ENCODE data around the gene MBD5. TPM values are rescaled to one million over a fixed set of nuclear protein-coding genes. Genes with fewer than 3 reads are reported as not detected.

MBD5 gene
- total RNA-seq, 2 donors from 2014 or later, result 34.7 to 40.9 TPM

- no peaks in the 10 kb centered on the region for H3K27me3 Mint-ChIP-seq (ENCODE audit: low read depth)
- no peak overlapping the region for H3K27ac Mint-ChIP-seq
- peaks cover 19 to 23% of the 10 kb centered on the region in 2 donors for H3K36me3 Mint-ChIP-seq (ENCODE audit: insufficient read depth in 2 of 2)
- ATAC-seq (replicated peaks in 1 of 2), result no peak
- no peak overlapping the region for H3K4me3 Mint-ChIP-seq
- no peak for DNase-seq
- peaks cover 16 to 22% of the 10 kb centered on the region in 2 donors for H3K9me3 Mint-ChIP-seq
- H3K4me1 Mint-ChIP-seq (ENCODE audit: low read depth), result no peaks in the 10 kb centered on the region
Measured at GRCh38 chr2:148255929-148256328, 235.0 kb downstream of the MBD5 start.

GRCh38 chr2:148257276-148257675 lies 236.4 kb downstream of the MBD5 start:
- DNase-seq (no peak), ATAC-seq (replicated peaks in 1 of 2) (no peak)
- Mint-ChIP-seq H3K4me3 (no peak overlapping the region), H3K27me3 (ENCODE audit: low read depth) (no peaks in the 10 kb centered on the region), H3K27ac (no peak overlapping the region), H3K36me3 (ENCODE audit: insufficient read depth in 2 of 2) (peaks cover 19 to 23% of the 10 kb centered on the region in 2 donors), H3K9me3 (peaks cover 16 to 22% of the 10 kb centered on the region in 2 donors), H3K4me1 (ENCODE audit: low read depth) (no peaks in the 10 kb centered on the region)

GRCh38 chr2:148258124-148258523 lies 237.2 kb downstream of the MBD5 start:
- Mint-ChIP-seq H3K9me3 (peaks cover 16 to 18% of the 10 kb centered on the region in 2 donors), H3K27ac (no peak overlapping the region), H3K4me1 (ENCODE audit: low read depth) (no peaks in the 10 kb centered on the region), H3K27me3 (ENCODE audit: low read depth) (no peaks in the 10 kb centered on the region), H3K4me3 (no peak overlapping the region), H3K36me3 (ENCODE audit: insufficient read depth in 2 of 2) (peaks cover 19% of the 10 kb centered on the region in 2 donors)
- no peak for DNase-seq
- no peak for ATAC-seq (replicated peaks in 1 of 2)

GRCh38 chr2:148259674-148260073 lies 238.8 kb downstream of the MBD5 start:
- Mint-ChIP-seq H3K27me3 (ENCODE audit: low read depth) (no peaks in the 10 kb centered on the region), H3K27ac (no peak overlapping the region), H3K9me3 (peaks cover 11 to 15% of the 10 kb centered on the region in 2 donors), H3K4me3 (no peak overlapping the region), H3K36me3 (ENCODE audit: insufficient read depth in 2 of 2) (peaks cover 11 to 13% of the 10 kb centered on the region in 2 donors), H3K4me1 (ENCODE audit: low read depth) (no peaks in the 10 kb centered on the region)
- no peak for DNase-seq
- ATAC-seq (replicated peaks in 1 of 2), result no peak

- Mint-ChIP-seq H3K4me1 (ENCODE audit: low read depth) (no peaks in the 10 kb centered on the region), H3K27ac (no peak overlapping the region), H3K27me3 (ENCODE audit: low read depth) (no peaks in the 10 kb centered on the region), H3K4me3 (no peak overlapping the region), H3K9me3 (peaks cover 9 to 10% of the 10 kb centered on the region in 2 donors), H3K36me3 (ENCODE audit: insufficient read depth in 2 of 2) (peaks cover 9 to 11% of the 10 kb centered on the region in 2 donors)
- ATAC-seq (replicated peaks in 1 of 2) (no peak), DNase-seq (no peak)
Measured at GRCh38 chr2:148263890-148264289, 243.0 kb downstream of the MBD5 start.

GRCh38 chr2:148273158-148273691 lies 252.3 kb downstream of the MBD5 start:
- no peaks in the 10 kb centered on the region for H3K4me1 Mint-ChIP-seq (ENCODE audit: low read depth)
- no peak overlapping the region for H3K4me3 Mint-ChIP-seq
- ATAC-seq (replicated peaks in 1 of 2), result no peak
- DNase-seq, result no peak
- H3K36me3 Mint-ChIP-seq (ENCODE audit: insufficient read depth in 2 of 2), result no peaks in the 10 kb centered on the region
- H3K9me3 Mint-ChIP-seq, result no peaks in the 10 kb centered on the region
- H3K27me3 Mint-ChIP-seq (ENCODE audit: low read depth), result no peaks in the 10 kb centered on the region
- no peak overlapping the region for H3K27ac Mint-ChIP-seq

GRCh38 chr2:148279216-148279615 lies 258.3 kb downstream of the MBD5 start:
- Mint-ChIP-seq H3K4me3 (no peak overlapping the region), H3K36me3 (ENCODE audit: insufficient read depth in 2 of 2) (no peaks in the 10 kb centered on the region), H3K27me3 (ENCODE audit: low read depth) (no peaks in the 10 kb centered on the region), H3K4me1 (ENCODE audit: low read depth) (peaks cover 3% of the 10 kb centered on the region), H3K27ac (no peak overlapping the region), H3K9me3 (no peaks in the 10 kb centered on the region)
- no peak for DNase-seq
- ATAC-seq (replicated peaks in 1 of 2), result no peak

- no peak overlapping the region for H3K27ac Mint-ChIP-seq
- no peak overlapping the region for H3K4me3 Mint-ChIP-seq
- DNase-seq, result no peak
- peaks cover 3% of the 10 kb centered on the region for H3K4me1 Mint-ChIP-seq (ENCODE audit: low read depth)
- ATAC-seq (replicated peaks in 1 of 2), result no peak
- H3K36me3 Mint-ChIP-seq (ENCODE audit: insufficient read depth in 2 of 2), result peaks cover 0 to 1% of the 10 kb centered on the region in 2 donors
- no peaks in the 10 kb centered on the region for H3K27me3 Mint-ChIP-seq (ENCODE audit: low read depth)
- H3K9me3 Mint-ChIP-seq, result no peaks in the 10 kb centered on the region
Measured at GRCh38 chr2:148282201-148282600, 261.3 kb downstream of the MBD5 start.

GRCh38 chr2:148292431-148292830 lies 271.5 kb downstream of the MBD5 start:
- ATAC-seq (replicated peaks in 1 of 2) (no peak), DNase-seq (no peak)
- Mint-ChIP-seq H3K4me3 (no peak overlapping the region), H3K36me3 (ENCODE audit: insufficient read depth in 2 of 2) (no peaks in the 10 kb centered on the region), H3K9me3 (no peaks in the 10 kb centered on the region), H3K27me3 (ENCODE audit: low read depth) (no peaks in the 10 kb centered on the region), H3K27ac (no peak overlapping the region), H3K4me1 (ENCODE audit: low read depth) (no peaks in the 10 kb centered on the region)

GRCh38 chr2:148298196-148298595 lies 277.3 kb downstream of the MBD5 start:
- H3K4me3 Mint-ChIP-seq, result no peak overlapping the region
- no peaks in the 10 kb centered on the region for H3K27me3 Mint-ChIP-seq (ENCODE audit: low read depth)
- no peak for DNase-seq
- H3K36me3 Mint-ChIP-seq (ENCODE audit: insufficient read depth in 2 of 2), result peaks cover 0 to 3% of the 10 kb centered on the region in 2 donors
- H3K9me3 Mint-ChIP-seq, result no peaks in the 10 kb centered on the region
- ATAC-seq (replicated peaks in 1 of 2), result no peak
- no peak overlapping the region for H3K27ac Mint-ChIP-seq
- no peaks in the 10 kb centered on the region for H3K4me1 Mint-ChIP-seq (ENCODE audit: low read depth)

GRCh38 chr2:148299616-148300015 lies 278.7 kb downstream of the MBD5 start:
- no peaks in the 10 kb centered on the region for H3K27me3 Mint-ChIP-seq (ENCODE audit: low read depth)
- DNase-seq (no peak), ATAC-seq (replicated peaks in 1 of 2) (no peak)
- no peak overlapping the region for H3K4me3 Mint-ChIP-seq
- H3K27ac Mint-ChIP-seq, result no peak overlapping the region
- H3K36me3 Mint-ChIP-seq (ENCODE audit: insufficient read depth in 2 of 2), result peaks cover 0 to 3% of the 10 kb centered on the region in 2 donors
- no peaks in the 10 kb centered on the region for H3K4me1 Mint-ChIP-seq (ENCODE audit: low read depth)
- H3K9me3 Mint-ChIP-seq, result no peaks in the 10 kb centered on the region

- Mint-ChIP-seq H3K4me1 (ENCODE audit: low read depth) (no peaks in the 10 kb centered on the region), H3K36me3 (ENCODE audit: insufficient read depth in 2 of 2) (peaks cover 0 to 3% of the 10 kb centered on the region in 2 donors), H3K9me3 (no peaks in the 10 kb centered on the region), H3K27ac (no peak overlapping the region), H3K27me3 (ENCODE audit: low read depth) (no peaks in the 10 kb centered on the region), H3K4me3 (no peak overlapping the region)
- no peak for DNase-seq
- ATAC-seq (replicated peaks in 1 of 2), result no peak
Measured at GRCh38 chr2:148300544-148300943, 279.7 kb downstream of the MBD5 start.

GRCh38 chr2:148301362-148301761 lies 280.5 kb downstream of the MBD5 start:
- DNase-seq (no peak), ATAC-seq (replicated peaks in 1 of 2) (no peak)
- H3K4me3 Mint-ChIP-seq, result no peak overlapping the region
- H3K36me3 Mint-ChIP-seq (ENCODE audit: insufficient read depth in 2 of 2), result peaks cover 0 to 3% of the 10 kb centered on the region in 2 donors
- no peaks in the 10 kb centered on the region for H3K27me3 Mint-ChIP-seq (ENCODE audit: low read depth)
- no peak overlapping the region for H3K27ac Mint-ChIP-seq
- no peaks in the 10 kb centered on the region for H3K4me1 Mint-ChIP-seq (ENCODE audit: low read depth)
- H3K9me3 Mint-ChIP-seq, result no peaks in the 10 kb centered on the region

- H3K9me3 Mint-ChIP-seq, result no peaks in the 10 kb centered on the region
- no peak overlapping the region for H3K4me3 Mint-ChIP-seq
- DNase-seq (no peak), ATAC-seq (replicated peaks in 1 of 2) (no peak)
- H3K4me1 Mint-ChIP-seq (ENCODE audit: low read depth), result no peaks in the 10 kb centered on the region
- peaks cover 0 to 3% of the 10 kb centered on the region in 2 donors for H3K36me3 Mint-ChIP-seq (ENCODE audit: insufficient read depth in 2 of 2)
- no peaks in the 10 kb centered on the region for H3K27me3 Mint-ChIP-seq (ENCODE audit: low read depth)
- H3K27ac Mint-ChIP-seq, result no peak overlapping the region
Measured at GRCh38 chr2:148302526-148302925, 281.6 kb downstream of the MBD5 start.
